SIG-M5 treated with dmso at 0.1 percent for 504 hours (cell line): ENCODE measurements around the gene MTURN.
"Not testable (repeated sequence)": the region's sequence is repeated elsewhere in the genome, so short reads cannot be mapped to it uniquely, and the experiment has no call there.

ENCODE experiments used
- DNase-seq: peaks from one replicate; lab custom pipeline; 2025; ENCODE audit not compliant: unreplicated experiment; lab: John Stamatoyannopoulos, UW

MTURN gene

GRCh38 chr7:30134611-30135300, at the start of gene MTURN:
Gene MTURN, plus strand, starts transcription at chr7:30134986. Its CDS starts 151 bp downstream, at chr7:30135137.
- peak; percentile 61 for DNase-seq

- no peak for DNase-seq
Measured at GRCh38 chr7:30086529-30086928, 48.3 kb upstream of the MTURN start.

GRCh38 chr7:30087371-30087770, 47.4 kb upstream of the MTURN start:
- DNase-seq: peak; percentile 3

GRCh38 chr7:30088362-30088761, 46.4 kb upstream of the MTURN start:
- DNase-seq: no peak

GRCh38 chr7:30090111-30090510, 44.7 kb upstream of the MTURN start:
- DNase-seq: no peak

- no peak for DNase-seq
Measured at GRCh38 chr7:30091491-30091912, 43.3 kb upstream of the MTURN start.

- DNase-seq: no peak
Measured at GRCh38 chr7:30091987-30092386, 42.8 kb upstream of the MTURN start.

GRCh38 chr7:30093420-30093952, 41.3 kb upstream of the MTURN start:
- DNase-seq: no peak

GRCh38 chr7:30098599-30098998, 36.2 kb upstream of the MTURN start:
- DNase-seq: not testable (repeated sequence)

GRCh38 chr7:30102281-30102680, 32.5 kb upstream of the MTURN start:
- no peak for DNase-seq

GRCh38 chr7:30104157-30104556, 30.6 kb upstream of the MTURN start:
- DNase-seq: no peak

- no peak for DNase-seq
Measured at GRCh38 chr7:30112103-30112713, 22.6 kb upstream of the MTURN start.

- no peak for DNase-seq
Measured at GRCh38 chr7:30113144-30113543, 21.6 kb upstream of the MTURN start.

- no peak for DNase-seq
Measured at GRCh38 chr7:30114536-30115238, 20.1 kb upstream of the MTURN start.

- DNase-seq: no peak
Measured at GRCh38 chr7:30115709-30116297, 19.0 kb upstream of the MTURN start.

GRCh38 chr7:30116771-30117170, 18.0 kb upstream of the MTURN start:
- no peak for DNase-seq

GRCh38 chr7:30117896-30118295, 16.9 kb upstream of the MTURN start:
- no peak for DNase-seq

GRCh38 chr7:30119890-30120577, 14.8 kb upstream of the MTURN start:
- no peak for DNase-seq

GRCh38 chr7:30133736-30134610, 813 bp upstream of the MTURN start:
- no peak for DNase-seq
